MM.1S (cell line): Measurements from ENCODE around the gene NRXN3.

Source experiments
- DNase-seq: peaks from one replicate; pipeline ENCODE4 v3.0.0-alpha.2; 2015
- H2AFZ ChIP-seq: fragments of 300-600 bp; sonication (generic); 2 replicates; pipeline ENCODE4 v1.6.0; 2016; ENCODE audit warnings: antibody characterized with exemption, low read length
- H3F3A ChIP-seq: fragments of 300-600 bp; sonication (generic); 2 replicates; pipeline ENCODE4 v1.6.1; 2016; ENCODE audit warnings: mild to moderate bottlenecking, antibody characterized with exemption, low read length, moderate library complexity, mixed read lengths; ENCODE audit not compliant: insufficient read depth
- H3K27ac ChIP-seq: fragments of 300-600 bp; sonication (generic); 2 replicates; pipeline ENCODE4 v1.5.1; 2016; ENCODE audit warnings: mild to moderate bottlenecking, low read length
- H3K27me3 ChIP-seq: fragments of 300-600 bp; sonication (generic); replicated peaks from 2 replicates; pipeline ENCODE4 v1.6.0; 2016; ENCODE audit warnings: low read length; ENCODE audit not compliant: insufficient read depth
- H3K36me3 ChIP-seq: fragments of 300-600 bp; sonication (generic); replicated peaks from 2 replicates; pipeline ENCODE4 v1.6.1; 2016; ENCODE audit warnings: mild to moderate bottlenecking, low read length, mixed read lengths; ENCODE audit not compliant: insufficient read depth
- H3K4me1 ChIP-seq: fragments of 300-600 bp; sonication (generic); 2 replicates; pipeline ENCODE4 v1.6.1; 2016; ENCODE audit warnings: low read length, mixed read lengths
- H3K4me2 ChIP-seq: fragments of 300-600 bp; sonication (generic); 2 replicates; pipeline ENCODE4 v1.6.0; 2016; ENCODE audit warnings: low read depth, low read length
- H3K4me3 ChIP-seq: fragments of 300-600 bp; sonication (generic); 2 replicates; pipeline ENCODE4 v1.5.1; 2016; ENCODE audit warnings: low read length, mixed read lengths
- H3K79me2 ChIP-seq: fragments of 300-600 bp; sonication (generic); 2 replicates; pipeline ENCODE4 v1.6.1; 2016; ENCODE audit warnings: mixed run types, low read length, mixed read lengths
- H3K9ac ChIP-seq: fragments of 300-600 bp; sonication (generic); 2 replicates; pipeline ENCODE4 v1.6.1; 2016; ENCODE audit warnings: low read length, mixed read lengths
- H3K9me2 ChIP-seq: fragments of 300-600 bp; sonication (generic); replicated peaks from 2 replicates; pipeline ENCODE4 v1.6.1; 2016; ENCODE audit warnings: mild to moderate bottlenecking, low read length, mixed read lengths; ENCODE audit not compliant: insufficient read depth
- H3K9me3 ChIP-seq: fragments of 300-600 bp; sonication (generic); replicated peaks from 2 replicates; pipeline ENCODE4 v1.6.1; 2016; ENCODE audit warnings: mild to moderate bottlenecking, low read length, mixed read lengths; ENCODE audit not compliant: insufficient read depth
- H4K20me1 ChIP-seq: fragments of 300-600 bp; sonication (generic); 2 replicates; pipeline ENCODE4 v1.6.1; 2016; ENCODE audit warnings: mild to moderate bottlenecking, low read length, moderate library complexity, mixed read lengths; ENCODE audit not compliant: insufficient read depth
- CTCF ChIP-seq: fragments of 300-600 bp; sonication (generic); IDR thresholded peaks from 2 replicates; pipeline ENCODE4 v1.5.1; 2016; ENCODE audit warnings: antibody characterized with exemption, low read length, mixed read lengths
- EZH2 ChIP-seq: fragments of 300-600 bp; sonication (generic); optimal IDR thresholded peaks from 2 replicates; pipeline ENCODE3; 2017; ENCODE audit warnings: low read depth, mild to moderate bottlenecking, antibody characterized with exemption, low read length, mixed read lengths
- EZH2phosphoT487 ChIP-seq: fragments of 300-600 bp; sonication (generic); IDR thresholded peaks from 2 replicates; pipeline ENCODE4 v1.6.1; 2018; ENCODE audit warnings: antibody characterized with exemption, low read length

The NRXN3 gene

DNA sequence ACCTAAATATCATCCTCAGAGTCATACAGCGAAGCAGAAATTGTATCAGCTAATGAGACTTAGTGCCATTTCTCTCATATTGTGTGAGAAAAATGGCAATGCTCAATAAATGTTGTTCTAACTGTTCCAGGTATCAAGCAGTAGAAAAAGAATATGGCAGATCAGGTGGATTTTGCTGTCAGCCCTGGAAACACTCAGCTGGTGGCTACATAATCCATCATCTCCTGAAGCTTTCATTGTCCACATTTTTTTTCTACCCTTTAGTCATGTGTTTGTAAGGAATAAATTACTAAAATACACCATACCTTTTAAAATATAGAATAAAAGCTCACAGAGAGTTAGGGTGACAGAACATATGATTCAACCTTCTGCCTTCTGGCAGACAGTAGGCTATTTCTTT lies 1200.8 kb downstream of the NRXN3 start:
- no peak overlapping the region for H3K27ac ChIP-seq
- H3K27me3 ChIP-seq = no peaks in the 10 kb centered on the region
- no peaks in the 10 kb centered on the region for H3K36me3 ChIP-seq
- no peak overlapping the region for H3K4me3 ChIP-seq
- no peaks in the 10 kb centered on the region for H3K79me2 ChIP-seq
- no peak overlapping the region for H2AFZ ChIP-seq
- no peaks in the 10 kb centered on the region for H3K9me2 ChIP-seq
- H3F3A ChIP-seq = no peaks in the 10 kb centered on the region
- H3K9ac ChIP-seq = no peak overlapping the region
- H3K4me1 ChIP-seq = no peaks in the 10 kb centered on the region
- TF ChIP-seq CTCF (no peak), EZH2phosphoT487 (no peak), EZH2 (no peak)
- no peak for DNase-seq
- no peaks in the 10 kb centered on the region for H4K20me1 ChIP-seq
- H3K4me2 ChIP-seq = no peak overlapping the region
- H3K9me3 ChIP-seq = no peaks in the 10 kb centered on the region

DNA sequence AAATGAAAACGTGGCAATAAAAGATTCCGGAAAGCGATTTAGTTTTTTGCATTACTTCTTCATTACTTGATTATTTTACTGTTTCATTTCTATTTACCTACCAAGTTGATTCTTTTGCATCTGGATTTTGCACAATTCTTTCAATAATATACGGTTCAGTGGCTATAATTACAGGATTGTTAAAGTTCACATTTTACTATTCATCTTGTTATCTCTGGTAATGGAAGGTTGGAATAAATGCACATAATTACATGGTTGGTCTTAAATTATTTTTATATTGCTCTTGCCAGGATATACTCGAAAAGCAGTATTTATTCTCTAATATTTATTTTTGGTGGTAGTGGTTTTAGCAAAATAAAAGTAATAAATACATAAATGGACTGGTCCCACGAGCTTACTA lies 1203.3 kb downstream of the NRXN3 start:
- no peak for DNase-seq
- TF ChIP-seq CTCF = no peak
- no peak for TF ChIP-seq EZH2
- TF ChIP-seq EZH2phosphoT487 = no peak
- Histone ChIP-seq H2AFZ (no peak overlapping the region), H3K9ac (no peak overlapping the region), H3K9me3 (no peaks in the 10 kb centered on the region), H3K79me2 (no peaks in the 10 kb centered on the region), H3K27ac (no peak overlapping the region), H4K20me1 (no peaks in the 10 kb centered on the region), H3K4me1 (no peaks in the 10 kb centered on the region), H3K4me3 (no peak overlapping the region), H3F3A (no peaks in the 10 kb centered on the region), H3K27me3 (no peaks in the 10 kb centered on the region), H3K36me3 (no peaks in the 10 kb centered on the region), H3K9me2 (no peaks in the 10 kb centered on the region), H3K4me2 (no peak overlapping the region)

- Histone ChIP-seq H3K4me2 (no peak overlapping the region), H2AFZ (no peak overlapping the region), H3K9me3 (no peaks in the 10 kb centered on the region), H3K9ac (no peak overlapping the region), H3K4me1 (no peaks in the 10 kb centered on the region), H3K4me3 (no peak overlapping the region), H3K79me2 (no peaks in the 10 kb centered on the region), H3K9me2 (no peaks in the 10 kb centered on the region), H3K27me3 (no peaks in the 10 kb centered on the region), H3K36me3 (no peaks in the 10 kb centered on the region), H4K20me1 (no peaks in the 10 kb centered on the region), H3F3A (no peaks in the 10 kb centered on the region), H3K27ac (no peak overlapping the region)
- DNase-seq = no peak
- no peak for TF ChIP-seq EZH2phosphoT487
- no peak for TF ChIP-seq CTCF
- TF ChIP-seq EZH2 = no peak
Observed at GRCh38 chr14:79375356-79375755, 1205.2 kb downstream of the NRXN3 start.
